Suprapubic skin (tissue), 4 donors: ENCODE data around the gene SUPT4H1.

ENCODE experiments used
- EP300 ChIP-seq: sonication (generic); formaldehyde crosslinking; IDR thresholded peaks from one replicate; pipeline ENCODE4 v1.6.1; 2017; ENCODE audit warnings: antibody characterized with exemption
- POLR2A ChIP-seq, 2 donors: fragments of 450-650 bp; IDR thresholded peaks; one replicate each; pipeline ENCODE4 v1.6.1; 2017; ENCODE audit warnings: antibody characterized with exemption in 2 of 2, mild to moderate bottlenecking in 2 of 2, moderate library complexity in 2 of 2
- POLR2AphosphoS5 ChIP-seq, 3 donors: sonication (generic); formaldehyde crosslinking; IDR thresholded peaks; one replicate each; pipeline ENCODE4 v1.6.1; 2017; ENCODE audit warnings: antibody characterized with exemption in 3 of 3
- TF ChIP-seq, protein P1 (sequence below), 2 donors: fragments of 200-600 bp in 1 of 2; fragments of 450-650 bp in 1 of 2; sonication (generic) in 1 of 2; IDR thresholded peaks; one replicate each; pipeline ENCODE4 v1.5.1; 2016 to 2019; ENCODE audit warnings: antibody characterized with exemption in 2 of 2, mild to moderate bottlenecking in 1 of 2, moderate library complexity in 1 of 2

- TF ChIP-seq POLR2AphosphoS5 (IDR thresholded peaks at IDR 0.05) = no peak
- TF ChIP-seq, protein P1, sequence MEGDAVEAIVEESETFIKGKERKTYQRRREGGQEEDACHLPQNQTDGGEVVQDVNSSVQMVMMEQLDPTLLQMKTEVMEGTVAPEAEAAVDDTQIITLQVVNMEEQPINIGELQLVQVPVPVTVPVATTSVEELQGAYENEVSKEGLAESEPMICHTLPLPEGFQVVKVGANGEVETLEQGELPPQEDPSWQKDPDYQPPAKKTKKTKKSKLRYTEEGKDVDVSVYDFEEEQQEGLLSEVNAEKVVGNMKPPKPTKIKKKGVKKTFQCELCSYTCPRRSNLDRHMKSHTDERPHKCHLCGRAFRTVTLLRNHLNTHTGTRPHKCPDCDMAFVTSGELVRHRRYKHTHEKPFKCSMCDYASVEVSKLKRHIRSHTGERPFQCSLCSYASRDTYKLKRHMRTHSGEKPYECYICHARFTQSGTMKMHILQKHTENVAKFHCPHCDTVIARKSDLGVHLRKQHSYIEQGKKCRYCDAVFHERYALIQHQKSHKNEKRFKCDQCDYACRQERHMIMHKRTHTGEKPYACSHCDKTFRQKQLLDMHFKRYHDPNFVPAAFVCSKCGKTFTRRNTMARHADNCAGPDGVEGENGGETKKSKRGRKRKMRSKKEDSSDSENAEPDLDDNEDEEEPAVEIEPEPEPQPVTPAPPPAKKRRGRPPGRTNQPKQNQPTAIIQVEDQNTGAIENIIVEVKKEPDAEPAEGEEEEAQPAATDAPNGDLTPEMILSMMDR (IDR thresholded peaks at IDR 0.05) = no peak
- no peak for TF ChIP-seq POLR2A (IDR thresholded peaks at IDR 0.05)
- no peak for TF ChIP-seq EP300
These were observed 17.3 kb downstream of the SUPT4H1 start for GRCh38 chr17:58334661-58335060.
